GM10248 (cell line): ENCODE measurements around the gene KIZ.

Experiments used
- CTCF ChIA-PET: fragments of 300-600 bp; sonication (Branson Sonifier 250); formaldehyde crosslinking; extraction: SDS; loops from one replicate; lab custom pipeline; 2021; ENCODE audit warnings: antibody characterized with exemption; lab: Yijun Ruan, JAX
- POLR2A ChIA-PET: fragments of 350-650 bp; sonication (Branson Sonifier 250); formaldehyde crosslinking; extraction: SDS; loops from one replicate; lab custom pipeline; 2020; ENCODE audit warnings: antibody characterized with exemption; lab: Yijun Ruan, JAX
- DNase-seq: peaks from one replicate; pipeline ENCODE4 v3.0.0; 2012; ENCODE audit errors: extremely low spot score
- TF ChIP-seq, protein P1 (sequence below): IDR thresholded peaks from 2 replicates; pipeline ENCODE4 v1.5.1; 2012; ENCODE audit warnings: mild to moderate bottlenecking, low read depth; ENCODE audit errors: extremely low read depth, missing control alignments, control extremely low read depth

Gene KIZ

DNA sequence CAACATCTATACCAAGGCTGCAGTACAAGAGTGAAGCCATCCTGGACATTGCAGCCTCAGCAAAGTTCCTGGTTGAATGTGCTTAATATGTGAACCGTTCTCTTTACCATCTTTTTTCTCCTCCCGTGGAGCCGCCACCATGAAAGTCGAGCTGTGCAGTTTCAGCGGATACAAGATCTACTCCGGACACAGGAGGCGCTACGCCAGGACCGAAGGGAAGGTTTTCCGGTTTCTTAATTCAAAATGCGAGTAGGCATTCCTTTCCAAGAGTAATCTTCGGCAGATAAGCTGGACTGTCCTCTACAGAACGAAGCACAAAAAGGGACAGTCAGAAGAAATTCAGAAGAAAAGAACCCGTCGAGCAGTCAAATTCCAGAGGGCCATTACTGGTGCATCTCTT lies 11.3 kb upstream of the KIZ start:
- DNase-seq: no peak
- TF ChIP-seq, protein P1, sequence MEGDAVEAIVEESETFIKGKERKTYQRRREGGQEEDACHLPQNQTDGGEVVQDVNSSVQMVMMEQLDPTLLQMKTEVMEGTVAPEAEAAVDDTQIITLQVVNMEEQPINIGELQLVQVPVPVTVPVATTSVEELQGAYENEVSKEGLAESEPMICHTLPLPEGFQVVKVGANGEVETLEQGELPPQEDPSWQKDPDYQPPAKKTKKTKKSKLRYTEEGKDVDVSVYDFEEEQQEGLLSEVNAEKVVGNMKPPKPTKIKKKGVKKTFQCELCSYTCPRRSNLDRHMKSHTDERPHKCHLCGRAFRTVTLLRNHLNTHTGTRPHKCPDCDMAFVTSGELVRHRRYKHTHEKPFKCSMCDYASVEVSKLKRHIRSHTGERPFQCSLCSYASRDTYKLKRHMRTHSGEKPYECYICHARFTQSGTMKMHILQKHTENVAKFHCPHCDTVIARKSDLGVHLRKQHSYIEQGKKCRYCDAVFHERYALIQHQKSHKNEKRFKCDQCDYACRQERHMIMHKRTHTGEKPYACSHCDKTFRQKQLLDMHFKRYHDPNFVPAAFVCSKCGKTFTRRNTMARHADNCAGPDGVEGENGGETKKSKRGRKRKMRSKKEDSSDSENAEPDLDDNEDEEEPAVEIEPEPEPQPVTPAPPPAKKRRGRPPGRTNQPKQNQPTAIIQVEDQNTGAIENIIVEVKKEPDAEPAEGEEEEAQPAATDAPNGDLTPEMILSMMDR: no peak
- ChIA-PET CTCF (interaction anchor here (1.2 to 1.7 kb wide), 3 partner anchors 12 to 37 kb away, joined by 3 to 6 read pairs (median 3); partner anchors contain the start of gene KIZ), POLR2A (no interaction called here)

DNA sequence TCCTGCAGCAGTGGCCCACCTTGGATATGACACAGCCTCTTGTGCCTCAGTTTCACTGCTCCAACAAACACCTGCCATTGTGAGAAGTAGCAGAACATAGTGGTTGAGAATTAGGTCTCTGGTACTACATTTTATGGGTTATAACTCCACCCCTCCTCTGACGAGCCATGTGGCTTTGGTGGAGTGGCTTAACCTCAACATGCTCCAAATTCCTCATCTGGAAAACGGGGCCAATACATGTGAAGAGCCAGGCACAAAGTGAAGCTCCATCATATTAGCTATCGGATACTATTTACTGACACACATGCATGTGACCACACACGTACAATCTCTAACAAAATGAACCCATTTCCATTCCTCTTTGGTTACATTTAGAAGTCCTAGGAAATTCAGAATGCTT lies 8.4 kb upstream of the KIZ start:
- ChIA-PET CTCF (no interaction called here), POLR2A (no interaction called here)
- no peak for DNase-seq
- TF ChIP-seq, protein P1: no peak

DNA sequence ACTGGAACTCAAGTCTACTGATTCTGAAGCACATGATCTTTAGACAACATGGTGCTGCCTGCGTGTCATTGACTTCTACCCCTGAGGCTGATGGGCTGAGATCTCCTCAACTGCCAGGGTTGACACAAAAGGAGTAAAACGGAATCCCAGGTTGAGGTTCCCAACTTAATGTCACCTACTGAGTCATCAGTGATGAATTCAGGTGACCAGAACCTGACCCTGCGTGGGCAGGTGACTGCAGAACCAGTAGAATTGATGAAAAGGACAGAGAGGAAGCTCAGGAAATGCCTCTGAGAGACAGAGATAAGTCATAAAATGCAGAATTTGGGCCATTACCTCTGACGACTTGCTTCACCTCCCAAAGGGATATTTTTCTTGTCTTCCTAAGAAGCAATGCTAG lies 7.7 kb upstream of the KIZ start:
- no peak for DNase-seq
- TF ChIP-seq, protein P1: no peak
- ChIA-PET POLR2A (no interaction called here), CTCF (no interaction called here)

DNA sequence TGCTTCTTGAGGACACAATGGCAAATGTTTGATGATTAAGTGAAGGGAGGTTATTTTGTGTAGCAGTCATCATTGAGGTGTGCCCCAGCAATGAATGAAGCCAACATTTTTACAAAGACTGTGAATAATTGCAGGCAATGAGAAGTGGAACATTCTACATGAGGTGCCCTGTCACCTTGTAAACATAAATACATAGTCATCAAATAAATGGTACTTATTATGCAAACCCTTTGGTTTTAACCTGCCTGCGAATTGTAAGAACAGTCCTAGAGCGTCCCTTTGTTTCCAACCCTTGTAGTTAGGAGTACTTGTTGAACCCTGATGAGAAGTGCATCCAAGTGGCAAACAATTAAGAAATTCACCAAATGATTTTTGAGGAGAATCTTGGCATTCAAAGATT lies 7.1 kb upstream of the KIZ start:
- no peak for DNase-seq
- TF ChIP-seq, protein P1: no peak
- POLR2A ChIA-PET: no interaction called here
- CTCF ChIA-PET: interaction anchor here (1.5 kb wide), 1 partner anchor 387 kb away, joined by 3 read pairs; no protein-coding TSS in a partner anchor

DNA sequence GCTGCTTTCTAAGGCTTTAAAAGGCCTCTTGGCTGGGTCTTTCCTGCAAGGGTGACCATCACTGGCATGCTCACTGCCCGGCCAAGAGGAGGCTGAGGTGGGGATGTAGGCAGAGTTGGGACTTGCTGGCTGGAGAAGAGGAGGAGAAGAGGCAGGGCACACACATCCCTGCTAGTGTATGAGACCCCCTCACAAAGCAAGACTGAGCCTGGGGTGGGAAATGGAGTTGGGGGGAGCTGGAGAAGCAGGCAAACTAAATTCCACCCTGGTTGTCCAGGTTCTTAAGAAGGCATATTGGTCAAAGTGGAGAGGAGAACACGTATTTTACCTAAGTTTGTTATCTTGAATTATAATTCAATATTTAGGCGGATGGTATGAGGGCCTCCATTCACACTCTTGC lies 1.7 kb upstream of the KIZ start:
- TF ChIP-seq, protein P1: no peak
- CTCF ChIA-PET: no interaction called here
- DNase-seq: no peak
- POLR2A ChIA-PET: no interaction called here

DNA sequence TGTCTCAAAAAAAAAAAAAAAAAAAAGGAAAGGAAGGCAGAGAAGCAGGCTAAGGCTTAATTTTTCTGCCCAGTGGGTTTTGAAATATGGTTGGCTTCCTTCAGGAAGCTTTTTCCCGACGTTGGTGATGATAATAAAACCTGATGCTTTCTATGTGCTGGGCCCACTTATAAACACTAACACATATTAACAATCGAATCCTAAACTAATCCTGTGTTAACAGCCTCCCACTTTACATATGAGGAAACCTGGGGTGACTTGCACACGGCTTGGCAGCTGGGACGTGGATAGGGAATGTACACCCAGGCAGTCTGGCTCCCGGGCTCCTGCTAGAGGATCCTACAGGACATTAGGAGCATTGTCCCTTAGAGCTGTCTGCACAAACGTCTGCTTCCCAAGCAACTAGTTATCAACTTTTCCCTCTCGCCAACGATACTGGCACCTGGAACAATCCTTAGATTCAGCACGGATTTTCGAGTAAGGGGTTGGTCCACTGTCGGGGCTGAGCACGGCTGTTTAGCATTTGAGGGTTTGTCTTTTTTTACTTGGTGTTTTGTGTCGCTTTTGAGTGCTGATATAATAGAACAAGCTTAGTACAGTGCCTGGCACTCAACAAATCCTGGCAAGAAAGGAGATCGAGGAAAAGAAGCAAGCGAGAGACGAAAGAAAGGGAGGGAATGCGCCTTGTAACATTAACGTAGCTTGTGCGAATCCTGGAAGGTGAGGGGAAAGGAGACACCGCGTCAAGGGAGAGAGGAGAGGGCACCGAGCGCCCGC lies 622 bp upstream of the KIZ start:
- ChIA-PET POLR2A (interaction anchor here (0.9 kb wide), 1 partner anchor 17 kb away, joined by 3 read pairs; no protein-coding TSS in a partner anchor), CTCF (interaction anchor here (1.3 to 1.9 kb wide), 3 partner anchors 10 to 15 kb away, joined by 6 to 9 read pairs (median 6); no protein-coding TSS in a partner anchor)
- TF ChIP-seq, protein P1: no peak
- DNase-seq: no peak

DNA sequence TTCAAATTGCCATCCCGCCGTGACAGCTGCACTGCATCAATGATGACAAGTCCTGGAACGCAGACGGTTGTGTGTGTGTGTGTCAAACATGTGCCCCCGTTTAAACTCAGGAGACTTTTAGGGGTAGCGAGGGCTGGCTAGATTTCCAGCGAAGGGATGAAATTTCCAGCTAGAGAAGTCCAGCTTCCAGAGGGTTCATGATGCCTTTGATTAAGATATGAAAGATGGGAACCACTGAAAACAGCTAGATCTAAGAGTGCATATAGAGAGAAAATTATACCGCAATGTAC lies 644 bp downstream of the KIZ start:
- CTCF ChIA-PET: interaction anchor here (0.7 to 1.9 kb wide), 9 partner anchors 9 to 379 kb away, joined by 3 to 9 read pairs (median 3); no protein-coding TSS in a partner anchor
- no peak for DNase-seq
- TF ChIP-seq, protein P1: no peak
- POLR2A ChIA-PET: no interaction called here
